A673 (cell line): ENCODE data around the gene KLF7.

Experiments
- CTCF ChIP-seq: fragments of 300-800, 200-600 bp; sonication (generic); conservative IDR thresholded peaks from 2 replicates; pipeline ENCODE4 v1.5.1; 2017; ENCODE audit warnings: low read depth, mild to moderate bottlenecking, antibody characterized with exemption, low read length, moderate library complexity, mixed read lengths
- EZH2 ChIP-seq: fragments of 200-600 bp; sonication (generic); IDR thresholded peaks from 2 replicates; pipeline ENCODE4 v1.6.1; 2017; ENCODE audit warnings: borderline replicate concordance, low read depth, mild to moderate bottlenecking, mixed read lengths, antibody characterized with exemption, low read length; ENCODE audit not compliant: poor library complexity, severe bottlenecking

GRCh38 chr2:207206011-207206410, 40.3 kb upstream of the KLF7 start:
- TF ChIP-seq CTCF, result no peak
- TF ChIP-seq EZH2, result no peak
